Measurements from ENCODE around the gene GABRD.
"Not testable (repeated sequence)": the region's sequence is repeated elsewhere in the genome, so short reads cannot be mapped to it uniquely, and the experiment has no call there.

GABRD gene, protein sequence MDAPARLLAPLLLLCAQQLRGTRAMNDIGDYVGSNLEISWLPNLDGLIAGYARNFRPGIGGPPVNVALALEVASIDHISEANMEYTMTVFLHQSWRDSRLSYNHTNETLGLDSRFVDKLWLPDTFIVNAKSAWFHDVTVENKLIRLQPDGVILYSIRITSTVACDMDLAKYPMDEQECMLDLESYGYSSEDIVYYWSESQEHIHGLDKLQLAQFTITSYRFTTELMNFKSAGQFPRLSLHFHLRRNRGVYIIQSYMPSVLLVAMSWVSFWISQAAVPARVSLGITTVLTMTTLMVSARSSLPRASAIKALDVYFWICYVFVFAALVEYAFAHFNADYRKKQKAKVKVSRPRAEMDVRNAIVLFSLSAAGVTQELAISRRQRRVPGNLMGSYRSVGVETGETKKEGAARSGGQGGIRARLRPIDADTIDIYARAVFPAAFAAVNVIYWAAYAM

DNA sequence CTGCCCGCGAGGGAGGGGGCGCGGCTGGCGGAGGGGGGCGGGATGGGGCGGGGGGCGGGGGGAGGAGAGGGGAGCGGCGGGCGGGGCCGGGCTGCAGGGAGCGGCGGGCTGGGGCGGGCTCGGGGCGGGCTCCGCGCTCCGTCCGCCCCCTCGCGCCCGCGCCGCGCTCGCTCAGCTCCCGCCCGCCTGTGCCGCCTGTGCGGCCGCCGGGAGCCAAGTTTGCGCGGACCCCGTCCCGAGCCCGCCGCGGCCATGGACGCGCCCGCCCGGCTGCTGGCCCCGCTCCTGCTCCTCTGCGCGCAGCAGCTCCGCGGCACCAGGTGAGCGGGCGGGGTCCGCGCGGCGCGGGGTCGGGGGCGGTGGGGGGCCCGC lies at the start of gene GABRD:
TSS of gene GABRD (plus strand) at position 174 of the 372 bp plus-strand sequence. CDS start at position 253, 79 bp downstream.
- DNase-seq: peak in 1 of 2 experiments; percentile 39

DNA sequence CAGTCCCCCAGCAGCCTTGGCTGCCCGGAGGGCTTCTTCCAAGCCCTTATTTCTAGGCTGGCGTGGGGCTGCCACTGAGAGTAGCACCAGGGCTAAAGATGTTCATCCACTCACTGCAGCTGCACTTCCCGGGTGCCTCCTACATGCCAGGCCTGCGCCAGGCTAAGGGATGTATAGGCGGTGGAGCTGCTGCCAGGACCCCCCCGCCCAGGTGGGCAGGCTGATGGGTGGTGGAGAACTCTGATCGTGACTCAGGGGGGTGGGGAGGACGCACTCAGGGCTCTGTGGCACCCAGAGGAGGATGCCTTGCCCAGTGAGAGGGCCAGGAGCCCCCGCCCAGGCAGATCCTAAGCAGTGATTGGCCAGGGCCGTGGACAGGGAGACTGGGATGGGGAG lies 49.6 kb upstream of the GABRD start:
- no peak for DNase-seq

DNA sequence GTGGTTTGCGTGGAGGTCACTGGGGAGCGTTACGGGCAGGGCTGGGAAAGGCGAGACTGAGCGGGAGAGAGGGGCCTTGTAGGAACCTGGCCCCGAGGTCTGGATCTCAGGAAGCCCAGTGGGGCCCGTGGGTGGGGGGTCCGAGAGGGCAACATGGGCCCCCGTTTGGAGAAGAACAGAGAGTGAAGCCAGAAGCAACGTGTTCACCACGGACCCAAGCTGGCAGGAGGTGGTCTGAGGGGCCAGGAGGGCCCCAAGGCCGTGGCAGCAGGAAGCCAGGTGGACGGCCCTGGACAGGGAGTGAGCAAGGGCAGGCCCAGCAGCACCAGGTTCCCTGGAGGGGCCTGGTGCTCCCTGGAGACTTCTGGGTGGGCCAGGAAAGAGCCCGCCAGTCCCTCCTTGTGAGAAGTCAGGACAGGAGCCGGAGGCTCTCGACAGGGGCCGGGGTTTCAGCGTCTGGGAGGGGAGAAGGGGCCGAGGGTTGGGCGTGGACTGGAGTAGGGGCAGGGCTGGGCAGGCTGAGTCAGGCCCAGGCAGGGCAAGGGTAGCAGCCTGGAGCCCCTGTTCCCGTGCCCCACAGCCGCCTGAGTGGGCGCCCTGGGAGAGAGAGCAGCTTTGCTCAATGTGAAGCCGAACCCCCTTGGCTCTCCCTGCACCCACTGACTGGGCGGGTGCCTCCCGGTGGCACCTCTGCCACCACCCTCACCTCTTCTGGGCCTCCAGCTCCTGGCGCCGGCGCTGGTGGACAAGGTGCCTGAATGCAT lies 49.0 kb upstream of the GABRD start:
- DNase-seq: no peak

DNA sequence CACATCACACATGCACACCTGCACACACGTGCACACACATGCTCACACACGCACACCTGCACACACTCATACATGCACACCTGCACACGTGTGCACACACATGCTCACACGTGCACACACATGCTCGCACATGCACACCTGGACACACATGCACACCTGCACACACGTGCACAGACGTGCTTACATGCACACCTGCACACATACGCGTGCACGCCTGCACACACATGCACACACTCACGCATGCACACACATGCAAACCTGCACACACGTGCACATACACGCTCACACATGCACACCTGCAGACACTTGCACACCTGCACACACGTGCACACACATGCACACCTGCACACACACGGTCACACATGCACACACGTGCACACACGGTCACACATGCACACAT lies 48.1 kb upstream of the GABRD start:
- DNase-seq: no peak

DNA sequence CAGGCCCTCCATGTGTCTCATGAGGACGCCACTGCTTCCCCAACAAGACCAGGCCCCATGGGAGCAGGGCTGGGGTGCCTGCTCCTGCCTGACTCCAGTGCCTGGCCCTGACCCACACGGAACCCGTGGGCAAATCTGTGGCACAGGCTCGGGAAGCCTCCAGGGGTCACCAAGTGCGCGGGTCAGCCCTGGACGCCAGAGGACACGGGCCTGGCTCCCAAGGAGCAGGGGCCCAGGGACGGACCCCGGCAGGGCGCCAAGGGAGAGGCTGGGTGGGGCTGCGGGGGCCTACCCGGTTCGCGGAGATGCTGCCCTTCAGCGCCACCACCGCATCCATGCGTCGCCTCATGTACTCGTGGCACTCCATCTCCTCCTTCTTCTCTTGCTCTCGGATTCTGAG lies 47.5 kb upstream of the GABRD start:
- no peak for DNase-seq

DNA sequence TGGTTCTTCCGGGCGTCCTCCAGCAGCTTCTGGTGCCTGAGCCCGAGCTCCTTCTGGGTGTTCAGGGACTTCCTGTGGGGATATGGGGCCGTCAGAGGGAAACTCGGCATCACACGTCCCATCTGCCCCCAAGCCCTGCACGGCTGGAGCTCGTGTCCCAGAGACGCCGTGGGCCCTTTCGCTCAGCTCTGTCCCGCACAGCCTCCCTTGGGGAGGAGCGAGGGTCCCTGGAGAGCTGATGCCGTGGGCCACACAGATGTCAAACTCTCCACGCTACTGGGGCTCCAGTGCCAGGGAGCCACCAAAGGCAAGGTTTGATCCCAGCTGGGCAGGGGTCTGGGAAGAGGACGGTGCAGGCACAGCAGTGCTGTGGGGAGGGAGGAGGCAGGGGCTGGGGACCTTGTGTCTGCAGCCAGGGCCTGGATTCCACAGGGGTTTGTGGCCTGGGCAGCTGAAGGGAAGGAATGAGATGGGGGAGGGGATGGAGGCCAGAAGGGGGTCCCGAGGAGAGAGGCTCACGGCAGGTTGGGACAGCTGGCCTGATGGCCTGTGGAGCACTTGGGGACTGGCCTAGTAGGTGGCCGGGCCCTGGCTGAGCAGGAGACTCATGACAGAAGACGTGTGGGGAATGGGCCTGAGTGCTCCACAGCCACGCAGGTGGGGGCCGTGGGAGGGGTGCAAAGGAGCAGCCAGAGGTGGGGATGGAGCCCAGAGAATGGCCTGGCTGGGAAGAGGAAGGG lies 46.0 kb upstream of the GABRD start:
- no peak for DNase-seq

DNA sequence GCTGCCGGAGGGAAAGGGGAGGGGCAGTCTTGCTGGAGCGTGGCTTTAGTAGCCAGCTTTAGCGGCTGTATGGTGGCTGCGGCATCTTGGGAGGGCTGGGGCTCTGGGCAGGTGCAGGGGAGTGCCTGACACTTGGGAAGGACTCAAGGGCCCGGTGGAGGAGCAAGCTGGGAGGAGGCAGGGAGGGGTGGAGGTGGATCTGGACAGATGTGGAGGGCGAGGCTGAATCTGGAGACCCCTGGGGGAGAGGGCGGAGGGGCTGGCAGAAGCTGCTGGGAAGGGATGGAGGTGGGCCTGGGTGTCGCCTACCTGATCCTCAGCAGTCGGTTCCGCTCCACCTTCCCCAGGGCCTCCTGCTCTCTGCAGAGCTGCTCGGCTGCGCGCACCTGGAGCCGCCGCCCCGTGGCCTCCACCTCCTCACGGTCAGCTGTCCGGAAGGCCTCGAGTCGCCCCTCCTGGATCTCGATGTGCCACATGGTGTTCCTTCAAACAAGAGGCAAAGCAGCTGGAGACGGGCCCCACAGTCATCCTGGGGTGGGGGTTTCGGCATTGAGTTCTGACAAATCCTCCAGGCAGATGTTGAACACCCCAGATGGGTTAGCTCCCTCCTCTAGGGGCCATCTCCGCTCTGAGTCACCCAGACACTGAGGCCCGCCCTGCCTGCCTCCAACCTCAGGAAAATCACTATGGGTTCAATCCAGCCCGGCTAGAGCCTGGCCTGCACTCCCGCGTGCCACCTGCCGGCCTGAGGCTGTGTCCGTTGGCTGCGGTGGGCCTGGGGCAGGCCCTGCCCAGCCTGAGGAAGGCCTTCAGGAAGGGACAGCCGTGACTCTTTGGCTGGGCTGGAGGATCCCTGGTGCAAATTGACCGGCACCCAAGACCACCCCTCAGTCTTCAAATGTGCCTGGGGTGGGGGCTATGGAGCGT lies 45.2 kb upstream of the GABRD start:
- no peak for DNase-seq

DNA sequence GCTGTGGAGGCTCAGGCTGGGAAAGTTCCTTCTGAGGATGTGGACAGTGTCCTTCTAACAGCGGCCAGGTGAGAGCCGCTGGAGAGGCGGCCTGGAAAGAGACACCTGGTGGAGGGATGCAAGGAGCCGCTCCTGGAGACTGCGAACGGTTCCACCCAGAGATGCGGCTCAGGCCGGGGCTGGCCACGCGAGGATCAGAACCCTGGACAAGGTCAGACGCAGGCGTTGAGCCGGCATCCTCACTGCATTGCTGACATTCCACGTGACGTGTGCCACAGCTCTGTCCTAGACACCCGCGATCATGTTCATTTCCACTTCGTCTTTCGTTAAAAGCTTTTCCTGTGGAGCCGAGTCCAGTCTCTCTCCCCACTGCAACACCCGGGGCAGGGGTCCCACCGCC lies 44.3 kb upstream of the GABRD start:
- no peak for DNase-seq

DNA sequence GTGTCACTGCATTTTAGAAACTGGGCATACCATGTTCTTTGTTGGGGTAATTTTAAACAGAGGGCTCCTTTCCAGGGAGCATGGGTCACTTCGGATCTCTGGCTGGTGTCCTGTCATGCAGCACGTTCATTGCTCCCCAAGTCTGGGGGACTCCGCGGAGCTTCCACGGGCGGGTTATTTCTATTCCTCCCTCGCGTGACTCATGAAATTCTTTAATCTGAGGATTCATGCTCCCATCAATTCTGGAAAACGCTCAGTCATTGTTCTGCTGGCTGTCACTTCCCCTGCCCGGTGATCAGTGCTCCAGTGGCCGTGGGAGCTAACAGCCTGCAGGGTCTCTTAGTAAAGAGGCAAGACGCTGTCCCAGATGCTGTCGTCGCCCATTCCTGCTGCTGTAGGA lies 43.6 kb upstream of the GABRD start:
- DNase-seq: no peak

DNA sequence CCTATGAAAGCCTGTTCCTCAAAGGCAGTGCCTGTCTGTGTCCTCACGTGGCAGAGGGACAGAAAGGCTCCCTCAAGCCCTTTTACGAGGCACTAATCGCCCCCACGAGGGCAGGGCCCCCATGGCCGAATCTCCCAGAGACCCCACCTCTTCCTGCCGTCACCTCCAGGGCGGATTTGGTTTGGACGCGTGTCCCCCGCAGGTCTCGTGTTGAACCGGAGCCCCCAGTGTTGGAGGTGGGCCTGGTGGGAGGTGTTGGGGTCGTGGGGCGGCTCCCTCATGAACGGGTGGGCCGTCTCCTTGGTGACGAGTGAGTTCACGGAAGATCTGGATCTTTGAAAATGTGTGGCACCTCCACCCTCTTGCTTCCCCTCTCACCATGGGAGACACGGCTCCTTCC lies 43.1 kb upstream of the GABRD start:
- no peak for DNase-seq

DNA sequence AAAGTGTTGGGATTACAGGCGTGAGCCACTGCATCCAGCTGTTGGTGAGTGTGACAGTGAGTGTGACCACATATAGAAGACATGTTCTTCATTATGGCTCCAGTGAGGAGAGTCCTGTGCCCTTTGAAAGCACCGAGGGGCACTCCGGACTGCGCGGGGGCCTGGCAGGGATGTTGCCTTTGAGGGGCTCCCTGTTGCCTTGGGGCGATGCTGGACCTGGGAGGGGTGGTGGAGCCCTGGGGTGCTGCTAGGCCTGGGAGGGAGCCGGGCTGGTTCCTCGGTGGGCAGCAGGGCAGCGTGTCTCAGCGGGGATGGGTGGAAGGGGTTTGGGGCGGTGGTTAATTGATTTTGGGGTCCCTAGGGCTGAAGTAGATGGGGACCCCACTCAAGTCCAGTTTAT lies 41.0 kb upstream of the GABRD start:
- no peak for DNase-seq

DNA sequence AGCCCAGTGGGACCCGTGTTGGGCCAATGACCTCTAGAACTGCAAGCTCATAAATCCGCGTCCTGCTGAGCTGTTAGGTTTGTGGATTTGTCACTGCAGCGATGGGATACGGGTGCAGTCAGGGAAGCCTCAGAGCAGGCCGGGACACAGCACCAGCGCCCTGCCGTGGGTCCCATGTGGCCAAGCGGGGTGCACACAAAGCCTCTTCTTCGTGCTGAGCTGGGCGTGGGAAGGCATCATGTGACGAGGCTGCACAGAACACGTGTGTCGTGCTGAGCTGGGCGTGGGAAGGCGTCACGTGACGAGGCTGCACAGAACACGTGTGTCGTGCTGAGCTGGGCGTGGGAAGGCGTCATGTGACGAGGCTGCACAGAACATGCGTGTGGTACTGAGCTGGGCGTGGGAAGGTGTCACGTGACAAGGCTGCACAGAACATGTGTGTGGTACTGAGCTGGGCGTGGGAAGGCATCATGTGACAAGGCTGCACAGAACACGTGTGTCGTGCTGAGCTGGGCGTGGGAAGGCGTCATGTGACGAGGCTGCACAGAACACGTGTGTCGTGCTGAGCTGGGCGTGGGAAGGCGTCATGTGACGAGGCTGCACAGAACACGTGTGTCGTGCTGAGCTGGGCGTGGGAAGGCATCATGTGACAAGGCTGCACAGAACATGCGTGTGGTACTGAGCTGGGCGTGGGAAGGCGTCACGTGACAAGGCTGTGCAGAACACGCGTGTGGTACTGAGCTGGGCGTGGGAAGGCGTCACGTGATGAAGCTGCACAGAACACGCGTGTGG lies 40.3 kb upstream of the GABRD start:
- DNase-seq: not testable (repeated sequence)

DNA sequence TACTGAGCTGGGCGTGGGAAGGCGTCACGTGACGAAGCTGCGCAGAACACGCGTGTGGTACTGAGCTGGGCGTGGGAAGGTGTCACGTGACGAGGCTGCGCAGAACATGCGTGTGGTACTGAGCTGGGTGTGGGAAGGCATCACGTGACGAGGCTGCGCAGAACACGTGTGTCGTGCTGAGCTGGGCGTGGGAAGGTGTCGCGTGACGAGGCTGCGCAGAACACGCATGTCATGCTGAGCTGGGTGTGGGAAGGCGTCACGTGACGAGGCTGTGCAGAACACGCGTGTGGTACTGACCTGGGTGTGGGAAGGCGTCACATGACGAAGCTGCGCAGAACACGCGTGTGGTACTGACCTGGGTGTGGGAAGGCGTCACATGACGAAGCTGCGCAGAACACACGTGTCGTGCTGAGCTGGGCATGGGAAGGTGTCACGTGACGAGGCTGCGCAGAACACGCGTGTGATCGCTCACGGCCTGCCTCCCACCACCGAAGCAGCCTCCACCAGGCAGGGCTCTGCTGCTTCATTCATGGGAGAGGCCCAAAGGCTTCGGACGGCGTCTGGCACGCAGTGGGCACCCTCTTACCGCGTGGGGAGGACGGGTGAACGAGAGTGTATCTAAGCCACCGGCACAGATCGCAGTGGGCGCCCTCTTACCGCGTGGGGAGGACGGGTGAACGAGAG lies 39.5 kb upstream of the GABRD start:
- no peak for DNase-seq

DNA sequence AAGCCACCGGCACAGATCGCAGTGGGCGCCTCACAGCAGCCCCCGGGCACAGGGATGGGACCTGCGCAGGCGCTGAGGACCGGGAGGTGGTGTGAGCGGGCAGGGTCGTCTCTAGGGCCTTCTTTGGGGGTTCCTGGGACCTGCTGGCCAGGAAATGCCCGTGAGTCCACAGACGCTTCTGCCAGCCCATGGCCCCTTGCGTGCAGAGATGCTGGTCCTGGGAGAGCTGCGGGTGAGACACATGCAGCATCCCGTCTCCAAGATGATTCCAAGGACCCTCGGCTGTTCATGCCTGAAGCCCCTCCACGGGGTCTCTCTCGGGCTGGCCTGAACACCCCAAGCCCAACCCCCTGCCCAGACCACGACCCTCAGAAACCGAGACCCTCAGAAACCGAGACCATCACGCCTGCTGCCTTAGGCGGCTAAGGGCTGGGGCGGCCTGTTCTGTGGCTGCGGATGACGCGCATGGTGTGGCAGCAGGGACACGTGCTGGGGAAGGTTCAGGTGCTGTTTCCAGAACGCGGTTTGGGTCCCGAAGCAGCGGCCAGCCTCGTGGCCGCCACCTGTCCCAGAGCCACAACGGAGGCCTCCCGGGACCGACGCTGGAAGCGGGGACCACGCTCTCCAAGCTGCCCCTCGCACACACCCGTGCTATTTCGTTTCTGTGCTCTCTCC lies 38.5 kb upstream of the GABRD start:
- no peak for DNase-seq

DNA sequence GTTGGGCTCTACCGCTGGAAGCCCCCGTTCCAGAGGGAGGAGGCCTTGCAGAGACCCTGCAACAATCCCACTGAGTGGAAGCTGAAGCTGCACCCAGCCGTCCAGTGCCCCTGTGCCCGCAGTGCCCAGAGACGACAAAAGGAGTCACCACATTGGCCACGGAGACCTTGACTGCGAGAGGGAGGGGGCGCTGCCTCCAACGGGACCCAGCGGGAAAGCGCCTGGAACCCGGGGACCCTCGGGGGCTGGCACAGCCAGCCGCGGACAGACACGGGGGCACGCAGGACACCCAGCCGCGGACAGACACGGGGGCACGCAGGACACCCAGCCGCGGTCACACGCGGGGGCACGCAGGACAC lies 38.0 kb upstream of the GABRD start:
- DNase-seq: no peak

DNA sequence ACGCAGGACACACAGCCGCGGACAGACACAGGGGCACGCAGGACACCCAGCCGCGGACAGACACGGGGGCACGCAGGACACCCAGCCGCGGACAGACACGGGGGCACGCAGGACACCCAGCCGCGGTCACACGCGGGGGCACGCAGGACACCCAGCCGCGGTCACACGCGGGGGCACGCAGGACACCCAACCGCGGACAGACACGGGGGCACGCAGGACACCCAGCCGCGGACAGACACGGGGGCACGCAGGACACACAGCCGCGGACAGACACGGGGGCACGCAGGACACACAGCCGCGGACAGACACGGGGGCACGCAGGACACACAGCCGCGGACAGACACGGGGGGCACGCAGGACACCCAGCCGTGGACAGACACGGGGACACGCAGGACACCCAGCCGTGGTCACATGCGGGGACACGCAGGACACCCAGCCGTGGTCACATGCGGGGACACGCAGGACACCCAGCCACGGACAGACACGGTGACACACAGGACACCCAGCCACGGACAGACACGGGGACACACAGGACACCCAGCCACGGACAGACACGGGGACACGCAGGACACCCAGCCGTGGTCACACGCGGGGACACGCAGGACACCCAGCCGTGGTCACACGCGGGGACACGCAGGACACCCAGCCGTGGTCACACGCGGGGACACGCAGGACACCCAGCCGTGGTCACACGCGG lies 37.4 kb upstream of the GABRD start:
- not testable (repeated sequence) for DNase-seq

DNA sequence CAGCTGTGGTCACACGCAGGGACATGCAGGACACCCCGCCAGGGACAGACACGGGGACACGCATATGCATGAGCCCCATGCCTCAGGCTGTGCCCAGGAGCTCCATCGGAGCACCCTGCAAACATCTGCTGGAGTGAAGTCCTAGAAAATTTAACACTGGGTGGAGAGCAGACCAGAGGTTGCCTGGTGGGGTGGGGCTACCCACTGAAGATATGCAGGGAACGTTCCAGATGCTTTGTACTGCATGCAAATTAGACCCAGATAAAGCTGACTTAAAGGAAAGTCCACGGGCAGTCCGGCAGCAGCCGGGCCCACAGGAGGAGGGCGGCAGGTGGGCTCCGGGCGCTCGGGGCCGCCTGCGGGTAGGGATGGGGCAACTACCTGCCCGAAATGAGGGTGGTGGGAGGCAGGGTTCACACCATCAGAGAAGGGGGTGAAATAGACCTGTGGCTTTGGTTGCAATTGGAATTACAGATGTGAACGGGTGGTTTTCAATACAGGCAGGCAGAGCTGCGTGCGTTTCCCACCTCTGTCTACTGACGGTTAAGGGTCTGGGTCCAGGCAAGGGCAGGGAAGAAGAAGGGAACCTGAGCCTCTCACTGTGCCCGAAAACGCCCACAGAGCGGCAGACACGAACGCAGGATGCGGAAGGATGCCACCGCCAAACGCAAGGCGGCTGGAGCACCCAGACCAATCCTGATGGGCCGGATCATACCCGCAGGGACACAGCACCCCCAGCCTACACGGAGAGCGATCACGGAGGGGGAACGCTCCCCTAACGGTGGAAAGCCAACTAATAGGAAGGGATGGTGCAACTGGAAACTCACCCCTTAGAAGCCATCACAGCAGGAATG lies 36.5 kb upstream of the GABRD start:
- DNase-seq: no peak

DNA sequence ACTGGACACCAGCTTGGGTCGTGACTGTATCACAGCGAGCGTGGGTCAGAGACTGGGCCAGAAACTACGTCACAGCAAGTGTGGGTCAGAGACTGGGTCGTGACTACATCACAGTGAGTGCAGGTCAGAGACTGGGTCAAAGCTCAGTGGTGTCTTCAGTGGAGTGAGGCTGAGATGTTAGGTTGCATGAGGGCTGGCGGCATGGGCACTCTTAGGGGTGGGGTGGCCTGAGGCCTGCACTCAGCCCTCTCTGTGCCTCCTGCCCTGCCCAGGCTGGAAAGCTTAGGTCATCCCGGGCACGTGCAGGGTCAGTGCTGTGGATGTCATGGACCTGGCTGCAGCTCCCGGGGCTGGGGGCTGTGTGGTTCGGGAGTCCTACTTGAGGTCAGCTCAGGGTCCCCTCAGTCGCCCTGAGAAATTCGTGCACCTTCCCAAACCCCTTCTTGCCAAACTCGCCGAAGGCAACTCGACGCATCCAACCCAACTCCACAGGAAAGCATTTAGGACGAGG lies 34.5 kb upstream of the GABRD start:
- no peak for DNase-seq

Measured in NCI-H1930 (cell line).